Measurements from ENCODE around the gene MTX3. TPM values are rescaled to one million over a fixed set of nuclear protein-coding genes. Genes with fewer than 3 reads are reported as not detected.

Gene MTX3, protein sequence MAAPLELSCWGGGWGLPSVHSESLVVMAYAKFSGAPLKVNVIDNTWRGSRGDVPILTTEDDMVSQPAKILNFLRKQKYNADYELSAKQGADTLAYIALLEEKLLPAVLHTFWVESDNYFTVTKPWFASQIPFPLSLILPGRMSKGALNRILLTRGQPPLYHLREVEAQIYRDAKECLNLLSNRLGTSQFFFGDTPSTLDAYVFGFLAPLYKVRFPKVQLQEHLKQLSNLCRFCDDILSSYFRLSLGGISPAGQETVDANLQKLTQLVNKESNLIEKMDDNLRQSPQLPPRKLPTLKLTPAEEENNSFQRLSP
- 12.9 TPM for polyA plus RNA-seq (2013, experiment 1 of 2)
- 12.9 TPM for polyA plus RNA-seq (2013, experiment 2 of 2)

DNA sequence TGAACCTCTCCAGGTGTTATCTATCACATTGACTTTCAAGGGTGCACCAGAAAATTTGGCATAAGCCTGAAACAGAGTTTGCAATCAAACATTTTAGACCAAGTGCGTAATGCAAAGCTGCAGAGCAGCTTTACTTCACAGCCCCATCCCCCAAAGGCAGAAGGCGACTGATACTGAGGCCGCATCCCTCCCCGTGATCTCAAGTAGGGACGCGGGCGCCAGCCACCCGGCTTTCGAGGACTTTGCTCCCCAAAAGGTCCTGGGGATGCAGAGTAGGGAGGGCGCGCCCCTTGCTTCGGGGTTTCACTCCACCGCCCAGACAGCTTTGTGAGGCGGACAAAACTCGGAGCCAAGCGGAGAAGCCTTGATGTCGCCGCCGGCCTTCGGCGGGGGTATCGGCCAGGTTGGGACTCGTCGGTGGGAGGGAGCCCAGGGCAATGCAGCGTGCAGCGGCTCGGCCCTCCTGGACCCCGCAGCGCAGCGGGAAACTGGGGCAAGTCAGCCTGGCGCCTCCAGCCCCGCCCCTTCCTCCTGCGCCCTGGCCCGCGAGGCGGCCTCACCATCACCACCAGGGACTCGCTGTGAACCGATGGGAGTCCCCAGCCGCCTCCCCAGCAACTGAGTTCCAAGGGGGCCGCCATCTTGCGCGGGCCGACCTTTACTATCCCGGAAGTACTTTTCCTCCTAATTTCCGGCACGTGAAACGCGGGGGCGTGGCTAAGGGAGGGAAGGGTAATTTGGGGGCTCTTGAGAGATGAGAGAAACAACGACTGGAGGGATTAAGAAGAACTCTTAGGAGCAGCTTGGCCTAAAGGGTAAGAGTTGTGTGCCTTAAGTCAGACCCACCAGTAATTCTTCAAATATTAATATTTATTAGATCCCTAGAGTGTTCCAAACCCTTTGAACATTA, at the start of gene MTX3:
Gene MTX3, minus strand, starts transcription at position 665 of the 910 bp plus-strand sequence. Its CDS starts 24 bp downstream, at position 641.
- DNase-seq = peak; percentile 94
- H2BK5ac ChIP-seq (ENCODE audit: low read length) = no peak within 1 kb of the TSS
- H3K18ac ChIP-seq (ENCODE audit: low read length) = peak within 1 kb of the TSS; percentile 3
- H3K27ac ChIP-seq (ENCODE audit: low read depth, low read length) = peak within 1 kb of the TSS; percentile 80
- no peak within 1 kb of the TSS for H2BK120ac ChIP-seq (ENCODE audit: low read depth, low read length)
- peak within 1 kb of the TSS; percentile 82 for H3K4me2 ChIP-seq (ENCODE audit: low read length)
- H3K79me1 ChIP-seq (ENCODE audit: low read length) = peaks cover 6% of the 10 kb centered on the region
- peak within 1 kb of the TSS; percentile 94 for H3K56ac ChIP-seq (ENCODE audit: low read length)
- no peak within 1 kb of the TSS for H3K23ac ChIP-seq (ENCODE audit: low read length)
- peaks cover 5% of the 10 kb centered on the region for H3K4me1 ChIP-seq (ENCODE audit: control insufficient read depth, low read depth, low read length)
- H3K9ac ChIP-seq (ENCODE audit: low read length) = peak within 1 kb of the TSS; percentile 77
- H4K5ac ChIP-seq (ENCODE audit: low read length) = peak within 1 kb of the TSS; percentile 93
- no CpG with 5 or more reads among the region's 50 CpGs for WGBS (ENCODE audit: extremely low coverage, insufficient coverage, low lambda C conversion rate)
- peak within 1 kb of the TSS; percentile 66 for H3K4me3 ChIP-seq (ENCODE audit: low read length)
- H3K4ac ChIP-seq (ENCODE audit: low read depth, low read length) = peak within 1 kb of the TSS; percentile 77
- peak within 1 kb of the TSS; percentile 81 for H2AK5ac ChIP-seq (ENCODE audit: low read length)
- no peaks in the 10 kb centered on the region for H3K36me3 ChIP-seq (ENCODE audit: control insufficient read depth, insufficient read depth, low read length)
- no peaks in the 10 kb centered on the region for H3K27me3 ChIP-seq (ENCODE audit: insufficient read depth, low read length, poor library complexity)
- H3K79me2 ChIP-seq (ENCODE audit: control insufficient read depth, insufficient read depth, low read length) = peaks cover 2% of the 10 kb centered on the region
- H2BK15ac ChIP-seq (replicated peaks; ENCODE audit: low read depth) = no peak within 1 kb of the TSS
- peak within 1 kb of the TSS; percentile 91 for H4K8ac ChIP-seq (ENCODE audit: low read depth, low read length)

DNA sequence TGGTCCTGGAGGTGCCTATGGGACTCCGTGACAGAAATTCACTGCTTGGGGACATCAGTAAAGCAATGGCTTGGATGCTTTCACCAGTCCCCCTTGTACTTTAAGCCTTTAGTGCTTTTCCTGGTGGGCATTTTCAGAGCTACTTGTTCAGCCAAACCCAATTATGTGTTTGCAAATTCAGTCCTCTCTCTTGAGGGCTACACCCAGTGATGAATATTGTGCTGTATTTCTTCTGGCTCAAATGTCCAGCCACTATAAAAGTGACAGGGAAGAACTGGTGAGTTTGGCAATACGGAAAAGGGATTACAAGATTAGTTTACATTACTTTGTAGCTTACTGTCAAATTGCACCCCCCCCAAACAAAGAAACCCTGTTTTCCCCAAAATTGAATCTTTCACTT, 48.6 kb upstream of the MTX3 start:
- Histone ChIP-seq H2BK5ac (ENCODE audit: low read length) (no peak overlapping the region), H3K4me1 (ENCODE audit: control insufficient read depth, low read depth, low read length) (no peaks in the 10 kb centered on the region), H3K4me3 (ENCODE audit: low read length) (no peak overlapping the region), H3K27ac (ENCODE audit: low read depth, low read length) (no peak overlapping the region), H3K4me2 (ENCODE audit: low read length) (no peak overlapping the region), H4K8ac (ENCODE audit: low read depth, low read length) (no peak overlapping the region), H3K36me3 (ENCODE audit: control insufficient read depth, insufficient read depth, low read length) (no peaks in the 10 kb centered on the region), H3K56ac (ENCODE audit: low read length) (no peak overlapping the region), H2BK120ac (ENCODE audit: low read depth, low read length) (no peak overlapping the region), H3K4ac (ENCODE audit: low read depth, low read length) (no peak overlapping the region), H4K5ac (ENCODE audit: low read length) (no peak overlapping the region), H3K18ac (ENCODE audit: low read length) (no peak overlapping the region), H2AK5ac (ENCODE audit: low read length) (no peak overlapping the region), H3K27me3 (ENCODE audit: insufficient read depth, low read length, poor library complexity) (peaks cover 10% of the 10 kb centered on the region), H3K79me2 (ENCODE audit: control insufficient read depth, insufficient read depth, low read length) (no peaks in the 10 kb centered on the region), H3K79me1 (ENCODE audit: low read length) (no peaks in the 10 kb centered on the region), H3K9ac (ENCODE audit: low read length) (no peak overlapping the region), H3K23ac (ENCODE audit: low read length) (no peak overlapping the region), H2BK15ac (replicated peaks; ENCODE audit: low read depth) (no peak overlapping the region)
- WGBS (ENCODE audit: extremely low coverage, insufficient coverage, low lambda C conversion rate) = no CpG with 5 or more reads among the region's 2 CpGs
- no peak for DNase-seq

DNA sequence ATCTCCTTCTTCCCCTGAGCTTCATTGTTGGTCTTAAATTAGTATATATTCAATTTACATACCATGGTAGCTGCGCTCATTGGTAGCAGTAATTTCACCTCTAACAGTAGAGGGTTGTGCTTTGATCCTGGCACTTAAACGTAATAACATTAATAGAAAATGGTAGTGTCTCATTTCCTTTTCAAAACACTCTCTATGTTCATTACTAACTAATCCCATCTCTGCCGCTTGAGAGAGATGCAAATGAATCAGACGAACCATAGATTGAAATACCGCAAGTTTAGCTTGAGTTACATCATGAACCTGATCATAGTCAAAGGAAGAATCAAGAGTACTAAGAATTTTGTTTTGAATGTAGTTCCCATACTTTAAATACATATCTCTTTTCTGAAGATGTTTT, 46.3 kb upstream of the MTX3 start:
- no peaks in the 10 kb centered on the region for H3K79me2 ChIP-seq (ENCODE audit: control insufficient read depth, insufficient read depth, low read length)
- H3K9ac ChIP-seq (ENCODE audit: low read length) = no peak overlapping the region
- no CpG with 5 or more reads among the region's 5 CpGs for WGBS (ENCODE audit: extremely low coverage, insufficient coverage, low lambda C conversion rate)
- H3K23ac ChIP-seq (ENCODE audit: low read length) = no peak overlapping the region
- H4K5ac ChIP-seq (ENCODE audit: low read length) = no peak overlapping the region
- H3K18ac ChIP-seq (ENCODE audit: low read length) = no peak overlapping the region
- peaks cover 18% of the 10 kb centered on the region for H3K27me3 ChIP-seq (ENCODE audit: insufficient read depth, low read length, poor library complexity)
- no peaks in the 10 kb centered on the region for H3K36me3 ChIP-seq (ENCODE audit: control insufficient read depth, insufficient read depth, low read length)
- no peak overlapping the region for H3K27ac ChIP-seq (ENCODE audit: low read depth, low read length)
- H3K4me1 ChIP-seq (ENCODE audit: control insufficient read depth, low read depth, low read length) = no peaks in the 10 kb centered on the region
- no peak overlapping the region for H2BK120ac ChIP-seq (ENCODE audit: low read depth, low read length)
- no peak overlapping the region for H4K8ac ChIP-seq (ENCODE audit: low read depth, low read length)
- H3K79me1 ChIP-seq (ENCODE audit: low read length) = no peaks in the 10 kb centered on the region
- no peak for DNase-seq
- H3K4me2 ChIP-seq (ENCODE audit: low read length) = no peak overlapping the region
- no peak overlapping the region for H2AK5ac ChIP-seq (ENCODE audit: low read length)
- H3K4me3 ChIP-seq (ENCODE audit: low read length) = no peak overlapping the region
- no peak overlapping the region for H3K4ac ChIP-seq (ENCODE audit: low read depth, low read length)
- H2BK5ac ChIP-seq (ENCODE audit: low read length) = no peak overlapping the region
- no peak overlapping the region for H2BK15ac ChIP-seq (replicated peaks; ENCODE audit: low read depth)
- no peak overlapping the region for H3K56ac ChIP-seq (ENCODE audit: low read length)

DNA sequence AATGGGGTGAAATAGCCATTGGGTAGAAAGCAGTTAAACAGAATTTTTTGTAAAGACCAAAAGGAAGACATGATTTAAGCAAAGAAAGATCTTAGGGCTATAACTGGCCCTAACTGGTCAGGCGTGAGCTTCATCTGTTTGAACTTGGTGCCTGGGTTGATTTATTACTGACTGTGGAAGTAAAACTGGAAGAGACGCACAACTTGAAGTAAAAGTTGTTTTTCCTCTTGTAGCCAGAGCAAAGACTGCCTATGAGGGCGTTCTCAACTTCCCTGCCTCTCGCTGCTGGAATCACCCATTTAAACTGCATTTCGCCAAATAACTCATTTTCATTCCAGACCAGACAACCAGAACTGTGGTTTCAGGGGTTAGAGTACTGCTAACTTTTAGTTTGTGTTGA, 45.6 kb upstream of the MTX3 start:
- H2BK15ac ChIP-seq (replicated peaks; ENCODE audit: low read depth) = no peak overlapping the region
- no peak for DNase-seq
- H3K36me3 ChIP-seq (ENCODE audit: control insufficient read depth, insufficient read depth, low read length) = no peaks in the 10 kb centered on the region
- H3K4me2 ChIP-seq (ENCODE audit: low read length) = no peak overlapping the region
- H4K5ac ChIP-seq (ENCODE audit: low read length) = no peak overlapping the region
- H3K4me3 ChIP-seq (ENCODE audit: low read length) = no peak overlapping the region
- H2BK120ac ChIP-seq (ENCODE audit: low read depth, low read length) = no peak overlapping the region
- H3K79me1 ChIP-seq (ENCODE audit: low read length) = no peaks in the 10 kb centered on the region
- no peak overlapping the region for H4K8ac ChIP-seq (ENCODE audit: low read depth, low read length)
- H3K4me1 ChIP-seq (ENCODE audit: control insufficient read depth, low read depth, low read length) = no peaks in the 10 kb centered on the region
- H2BK5ac ChIP-seq (ENCODE audit: low read length) = no peak overlapping the region
- no peak overlapping the region for H2AK5ac ChIP-seq (ENCODE audit: low read length)
- no peak overlapping the region for H3K27ac ChIP-seq (ENCODE audit: low read depth, low read length)
- H3K27me3 ChIP-seq (ENCODE audit: insufficient read depth, low read length, poor library complexity) = peaks cover 18% of the 10 kb centered on the region
- H3K4ac ChIP-seq (ENCODE audit: low read depth, low read length) = no peak overlapping the region
- no peak overlapping the region for H3K23ac ChIP-seq (ENCODE audit: low read length)
- H3K79me2 ChIP-seq (ENCODE audit: control insufficient read depth, insufficient read depth, low read length) = no peaks in the 10 kb centered on the region
- no peak overlapping the region for H3K18ac ChIP-seq (ENCODE audit: low read length)
- H3K9ac ChIP-seq (ENCODE audit: low read length) = no peak overlapping the region
- H3K56ac ChIP-seq (ENCODE audit: low read length) = no peak overlapping the region
- WGBS (ENCODE audit: extremely low coverage, insufficient coverage, low lambda C conversion rate) = no CpG with 5 or more reads among the region's 5 CpGs

DNA sequence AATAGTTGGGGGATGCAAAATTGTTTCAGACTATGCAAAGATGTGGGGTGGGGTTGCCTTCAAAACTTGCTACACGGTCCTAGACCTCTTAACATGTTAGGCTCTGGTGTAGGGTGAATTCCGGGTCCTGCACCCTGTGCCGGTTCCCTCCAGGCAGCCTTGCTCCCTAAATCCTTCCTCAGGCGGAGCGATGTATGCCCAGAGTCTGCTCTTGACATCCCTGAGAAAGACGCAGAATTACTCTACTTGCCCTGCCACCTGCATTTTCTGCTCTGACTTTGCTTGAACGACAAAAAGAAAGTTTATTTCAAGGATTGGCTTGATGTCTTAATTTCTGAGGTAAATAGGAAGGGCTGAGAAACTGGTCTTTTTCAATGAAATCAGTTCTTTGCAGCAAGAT, 44.8 kb upstream of the MTX3 start:
- Histone ChIP-seq H4K5ac (ENCODE audit: low read length) (no peak overlapping the region), H3K36me3 (ENCODE audit: control insufficient read depth, insufficient read depth, low read length) (no peaks in the 10 kb centered on the region), H3K27me3 (ENCODE audit: insufficient read depth, low read length, poor library complexity) (peaks cover 18% of the 10 kb centered on the region), H3K79me1 (ENCODE audit: low read length) (no peaks in the 10 kb centered on the region), H3K4me2 (ENCODE audit: low read length) (peak overlapping the region; percentile 37), H3K18ac (ENCODE audit: low read length) (no peak overlapping the region), H4K8ac (ENCODE audit: low read depth, low read length) (no peak overlapping the region), H3K56ac (ENCODE audit: low read length) (no peak overlapping the region), H3K23ac (ENCODE audit: low read length) (no peak overlapping the region), H2BK15ac (replicated peaks; ENCODE audit: low read depth) (no peak overlapping the region), H2BK5ac (ENCODE audit: low read length) (no peak overlapping the region), H2AK5ac (ENCODE audit: low read length) (no peak overlapping the region), H3K79me2 (ENCODE audit: control insufficient read depth, insufficient read depth, low read length) (no peaks in the 10 kb centered on the region), H2BK120ac (ENCODE audit: low read depth, low read length) (no peak overlapping the region), H3K4me1 (ENCODE audit: control insufficient read depth, low read depth, low read length) (no peaks in the 10 kb centered on the region), H3K4ac (ENCODE audit: low read depth, low read length) (no peak overlapping the region), H3K27ac (ENCODE audit: low read depth, low read length) (no peak overlapping the region), H3K4me3 (ENCODE audit: low read length) (no peak overlapping the region), H3K9ac (ENCODE audit: low read length) (no peak overlapping the region)
- no peak for DNase-seq
- WGBS (ENCODE audit: extremely low coverage, insufficient coverage, low lambda C conversion rate) = no CpG with 5 or more reads among the region's 7 CpGs
